Stomach (tissue), 4 donors: ENCODE results near the gene CFAP61.

Source experiments
- EP300 ChIP-seq: sonication (generic); formaldehyde crosslinking; IDR thresholded peaks from one replicate; pipeline ENCODE4 v1.6.1; 2017; ENCODE audit warnings: antibody characterized with exemption
- TF ChIP-seq, protein P1 (sequence below), 7 experiments: fragments of 450-650 bp in 4 of 7; fragments of 200-600 bp in 3 of 7; sonication (generic) in 3 of 7; IDR thresholded peaks; one replicate each; pipeline ENCODE4 v1.5.1; 2016 to 2019; ENCODE audit warnings: antibody characterized with exemption in 7 of 7, control low read depth in 2 of 7, mild to moderate bottlenecking in 1 of 7

GRCh38 chr20:20079102-20079784, 26.9 kb downstream of the CFAP61 start:
- TF ChIP-seq, protein P1, sequence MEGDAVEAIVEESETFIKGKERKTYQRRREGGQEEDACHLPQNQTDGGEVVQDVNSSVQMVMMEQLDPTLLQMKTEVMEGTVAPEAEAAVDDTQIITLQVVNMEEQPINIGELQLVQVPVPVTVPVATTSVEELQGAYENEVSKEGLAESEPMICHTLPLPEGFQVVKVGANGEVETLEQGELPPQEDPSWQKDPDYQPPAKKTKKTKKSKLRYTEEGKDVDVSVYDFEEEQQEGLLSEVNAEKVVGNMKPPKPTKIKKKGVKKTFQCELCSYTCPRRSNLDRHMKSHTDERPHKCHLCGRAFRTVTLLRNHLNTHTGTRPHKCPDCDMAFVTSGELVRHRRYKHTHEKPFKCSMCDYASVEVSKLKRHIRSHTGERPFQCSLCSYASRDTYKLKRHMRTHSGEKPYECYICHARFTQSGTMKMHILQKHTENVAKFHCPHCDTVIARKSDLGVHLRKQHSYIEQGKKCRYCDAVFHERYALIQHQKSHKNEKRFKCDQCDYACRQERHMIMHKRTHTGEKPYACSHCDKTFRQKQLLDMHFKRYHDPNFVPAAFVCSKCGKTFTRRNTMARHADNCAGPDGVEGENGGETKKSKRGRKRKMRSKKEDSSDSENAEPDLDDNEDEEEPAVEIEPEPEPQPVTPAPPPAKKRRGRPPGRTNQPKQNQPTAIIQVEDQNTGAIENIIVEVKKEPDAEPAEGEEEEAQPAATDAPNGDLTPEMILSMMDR (IDR thresholded peaks at IDR 0.05), result no peak
- TF ChIP-seq EP300, result no peak
